WTC11 (cell line): ENCODE measurements around the gene NEO1. TPM values are rescaled to one million over a fixed set of nuclear protein-coding genes. Genes with fewer than 3 reads are reported as not detected.

Source experiments
- ATAC-seq: fragments of 200-7000 bp; cut with Tn5 transposase; 2 replicates; pipeline ENCODE4 v1.10.0; 2021; ENCODE audit warnings: mild to moderate bottlenecking, moderate library complexity
- CTCF ChIA-PET: fragments of 300-600 bp; sonication (Branson Sonifier 250); formaldehyde crosslinking; loops from one replicate; lab custom pipeline; 2021; ENCODE audit warnings: antibody characterized with exemption; lab: Charles Lee
- POLR2A ChIA-PET: fragments of 350-600 bp; sonication (Branson Sonifier 250); formaldehyde crosslinking; loops from one replicate; lab custom pipeline; 2021; ENCODE audit warnings: antibody characterized with exemption; lab: Charles Lee
- DNase-seq: peaks from one replicate; pipeline ENCODE4 v3.0.0; 2021; ENCODE audit warnings: low spot score
- H3K27ac Mint-ChIP-seq: 2 replicates; pipeline ENCODE4 v1.8.0; 2021; ENCODE audit warnings: mixed read lengths
- H3K27me3 Mint-ChIP-seq: 2 replicates; pipeline ENCODE4 v1.8.0; 2021; ENCODE audit warnings: low read depth, mild to moderate bottlenecking, moderate library complexity, mixed read lengths
- H3K36me3 Mint-ChIP-seq: 2 replicates; pipeline ENCODE4 v1.8.0; 2021; ENCODE audit warnings: mixed read lengths
- H3K4me1 Mint-ChIP-seq: 2 replicates; pipeline ENCODE4 v1.8.0; 2022; ENCODE audit warnings: mixed read lengths
- H3K4me3 Mint-ChIP-seq: 2 replicates; pipeline ENCODE4 v1.8.0; 2021; ENCODE audit warnings: mild to moderate bottlenecking, moderate library complexity, mixed read lengths
- H3K9me3 Mint-ChIP-seq: 2 replicates; pipeline ENCODE4 v1.8.0; 2021; ENCODE audit warnings: mixed read lengths
- ARID4B ChIP-seq: sonication (generic); formaldehyde crosslinking; IDR thresholded peaks from 2 replicates; pipeline ENCODE4 v1.8.0; 2023; ENCODE audit warnings: missing genetic modification reagents, mild to moderate bottlenecking, borderline replicate concordance
- ATF1 ChIP-seq: sonication (generic); formaldehyde crosslinking; IDR thresholded peaks from 2 replicates; pipeline ENCODE4 v1.8.1; 2023; ENCODE audit warnings: mild to moderate bottlenecking, moderate library complexity, missing genetic modification reagents
- CDX4 ChIP-seq: fragments of 250-450 bp; sonication (Bioruptor Pico); IDR thresholded peaks from 2 replicates; pipeline ENCODE4 v1.9.0; 2021; ENCODE audit warnings: moderate library complexity, mild to moderate bottlenecking, inconsistent platforms, borderline replicate concordance
- EMX1 ChIP-seq: fragments of 250-450 bp; sonication (Bioruptor Pico); IDR thresholded peaks from 2 replicates; pipeline ENCODE4 v1.8.0; 2021; ENCODE audit warnings: mild to moderate bottlenecking
- ETV6 ChIP-seq: sonication (generic); formaldehyde crosslinking; IDR thresholded peaks from 2 replicates; pipeline ENCODE4 v1.8.1; 2022; ENCODE audit warnings: mild to moderate bottlenecking, missing genetic modification reagents
- HMGA2 ChIP-seq: fragments of 250-450 bp; sonication (Bioruptor Pico); IDR thresholded peaks from 2 replicates; pipeline ENCODE4 v1.4.0; 2021; ENCODE audit warnings: mild to moderate bottlenecking, moderate library complexity
- NR1H2 ChIP-seq: sonication (generic); formaldehyde crosslinking; IDR thresholded peaks from 2 replicates; pipeline ENCODE4 v1.9.0; 2021; ENCODE audit warnings: mild to moderate bottlenecking, moderate library complexity, missing genetic modification reagents
- PRDM15 ChIP-seq: sonication (generic); formaldehyde crosslinking; IDR thresholded peaks from 2 replicates; pipeline ENCODE4 v1.8.0; 2022; ENCODE audit warnings: missing genetic modification reagents
- TEAD1 ChIP-seq: sonication (generic); formaldehyde crosslinking; IDR thresholded peaks from 2 replicates; pipeline ENCODE4 v1.8.0; 2022; ENCODE audit warnings: mild to moderate bottlenecking, missing genetic modification reagents
- TEAD4 ChIP-seq: sonication (generic); formaldehyde crosslinking; IDR thresholded peaks from 2 replicates; pipeline ENCODE4 v1.8.0; 2022; ENCODE audit warnings: mild to moderate bottlenecking, missing genetic modification reagents
- ZNF263 ChIP-seq: sonication (generic); formaldehyde crosslinking; IDR thresholded peaks from 2 replicates; pipeline ENCODE4 v1.8.1; 2022; ENCODE audit warnings: low read depth, mild to moderate bottlenecking, moderate library complexity, missing genetic modification reagents
- ZNF317 ChIP-seq: sonication (generic); formaldehyde crosslinking; IDR thresholded peaks from 2 replicates; pipeline ENCODE4 v1.8.1; 2023; ENCODE audit warnings: low read depth, mild to moderate bottlenecking, moderate library complexity, missing genetic modification reagents, borderline replicate concordance
- ZSCAN18 ChIP-seq: fragments of 250-450 bp; sonication (Bioruptor Pico); IDR thresholded peaks from 2 replicates; pipeline ENCODE4 v2.1.2; 2022; ENCODE audit warnings: mild to moderate bottlenecking, moderate library complexity
- total RNA-seq: library from RNA; stranded (reverse); gene quantifications from 3 replicates; pipeline ENCODE4 v1.2.3, GENCODE V29; 2021

NEO1 gene
- total RNA-seq, 1 experiment from 2014 or later: 37.1 TPM

- DNase-seq (peak; percentile 59), ATAC-seq (peak; percentile 29)
- Mint-ChIP-seq H3K9me3 (no peaks in the 10 kb centered on the region), H3K36me3 (no peaks in the 10 kb centered on the region), H3K27me3 (peaks cover 8% of the 10 kb centered on the region), H3K4me3 (no peak overlapping the region), H3K4me1 (peaks cover 23% of the 10 kb centered on the region), H3K27ac (peak overlapping the region; percentile 73)
- no peak for TF ChIP-seq ETV6
- TF ChIP-seq ZSCAN18 (CRISPR knock-in tag): no peak
- TF ChIP-seq PRDM15 (CRISPR knock-in tag): 0 out of 2 replicates have a peak, but pooled peaks have one; percentile 39
- TF ChIP-seq TEAD4 (CRISPR knock-in tag): no peak
- TF ChIP-seq CDX4 (CRISPR knock-in tag): no peak
- no peak for TF ChIP-seq ZNF317 (CRISPR knock-in tag)
- no peak for TF ChIP-seq NR1H2 (CRISPR knock-in tag)
- ChIA-PET CTCF (interaction anchor here (0.6 to 1.8 kb wide), 7 partner anchors 10 to 274 kb away, joined by 3 to 12 read pairs (median 4); no protein-coding TSS in a partner anchor), POLR2A (interaction anchor here (1.5 kb wide), 1 partner anchor 28 kb away, joined by 4 read pairs; no protein-coding TSS in a partner anchor)
Measured at GRCh38 chr15:73052653-73053397, 562 bp downstream of the NEO1 start.

- DNase-seq: no peak
- peaks cover 27% of the 10 kb centered on the region for H3K4me1 Mint-ChIP-seq
- H3K9me3 Mint-ChIP-seq: no peaks in the 10 kb centered on the region
- peaks cover 8% of the 10 kb centered on the region for H3K27me3 Mint-ChIP-seq
- POLR2A ChIA-PET: interaction anchor here (1.5 kb wide), 1 partner anchor 28 kb away, joined by 4 read pairs; no protein-coding TSS in a partner anchor
- H3K27ac Mint-ChIP-seq: peak overlapping the region; percentile 73
- H3K36me3 Mint-ChIP-seq: no peaks in the 10 kb centered on the region
- ATAC-seq: no peak
- CTCF ChIA-PET: interaction anchor here (0.6 to 1.8 kb wide), 6 partner anchors 9 to 273 kb away, joined by 3 to 12 read pairs (median 5); no protein-coding TSS in a partner anchor
- H3K4me3 Mint-ChIP-seq: no peak overlapping the region
- TF ChIP-seq TEAD4 (CRISPR knock-in tag): no peak
- TF ChIP-seq NR1H2 (CRISPR knock-in tag): no peak
- TF ChIP-seq PRDM15 (CRISPR knock-in tag): peak; percentile 1; the same call in 1 of the 2 replicates
- no peak for TF ChIP-seq EMX1 (CRISPR knock-in tag)
- TF ChIP-seq HMGA2 (CRISPR knock-in tag): no peak
Measured at GRCh38 chr15:73053398-73053723, 1.1 kb downstream of the NEO1 start.

GRCh38 chr15:73054417-73054953 is 2.2 kb downstream of the NEO1 start:
- CTCF ChIA-PET: no interaction called here
- no peaks in the 10 kb centered on the region for H3K9me3 Mint-ChIP-seq
- H3K4me1 Mint-ChIP-seq: peaks cover 21% of the 10 kb centered on the region
- H3K4me3 Mint-ChIP-seq: no peak overlapping the region
- POLR2A ChIA-PET: no interaction called here
- ATAC-seq (no peak), DNase-seq (no peak)
- H3K27ac Mint-ChIP-seq: no peak overlapping the region
- peaks cover 8% of the 10 kb centered on the region for H3K27me3 Mint-ChIP-seq
- H3K36me3 Mint-ChIP-seq: no peaks in the 10 kb centered on the region
- TF ChIP-seq NR1H2 (CRISPR knock-in tag) (no peak), ATF1 (no peak), ARID4B (CRISPR knock-in tag) (no peak), TEAD1 (CRISPR knock-in tag) (no peak), ZNF263 (CRISPR knock-in tag) (no peak)
